Endothelial cell (in vitro differentiated cells): ENCODE results near the gene NPPB. TPM values are rescaled to one million over a fixed set of nuclear protein-coding genes. Genes with fewer than 3 reads are reported as not detected.

ENCODE experiments used
- DNase-seq: peaks from one replicate; pipeline ENCODE4 v3.0.0; 2021; ENCODE audit warnings: low spot score
- H3K27ac Mint-ChIP-seq: one replicate; pipeline ENCODE4 v1.8.0; 2021; ENCODE audit warnings: mixed read lengths, inconsistent platforms; ENCODE audit not compliant: unreplicated experiment
- H3K27me3 Mint-ChIP-seq: one replicate; pipeline ENCODE4 v1.8.0; 2021; ENCODE audit warnings: mild to moderate bottlenecking, moderate library complexity, mixed read lengths, inconsistent platforms; ENCODE audit not compliant: unreplicated experiment
- H3K36me3 Mint-ChIP-seq: one replicate; pipeline ENCODE4 v1.8.0; 2021; ENCODE audit warnings: mild to moderate bottlenecking, low read depth, mixed read lengths, inconsistent platforms; ENCODE audit not compliant: unreplicated experiment
- H3K4me1 Mint-ChIP-seq: one replicate; pipeline ENCODE4 v1.8.0; 2021; ENCODE audit warnings: mild to moderate bottlenecking, mixed read lengths, inconsistent platforms; ENCODE audit not compliant: unreplicated experiment
- H3K4me3 Mint-ChIP-seq: one replicate; pipeline ENCODE4 v1.8.0; 2021; ENCODE audit warnings: mild to moderate bottlenecking, mixed read lengths, inconsistent platforms; ENCODE audit not compliant: unreplicated experiment
- H3K9me3 Mint-ChIP-seq: one replicate; pipeline ENCODE4 v1.8.0; 2021; ENCODE audit warnings: mixed read lengths, inconsistent platforms; ENCODE audit not compliant: unreplicated experiment
- total RNA-seq: library from RNA; stranded (reverse); fragmentation: NEBNext Ultra II Directional; extraction: Animal tissue kit (Norgen Biotek cat#: 25700); gene quantifications from one replicate; pipeline ENCODE4 v1.2.1, GENCODE V29; 2021; ENCODE audit not compliant: unreplicated experiment
- TF ChIP-seq, protein P1 (sequence below): fragments of 200-600 bp; sonication (generic); IDR thresholded peaks from one replicate; pipeline ENCODE4 v1.5.0; 2021; ENCODE audit warnings: antibody characterized with exemption; ENCODE audit not compliant: unreplicated experiment

The NPPB gene
- total RNA-seq, 1 donor from 2014 or later, result not detected

DNA sequence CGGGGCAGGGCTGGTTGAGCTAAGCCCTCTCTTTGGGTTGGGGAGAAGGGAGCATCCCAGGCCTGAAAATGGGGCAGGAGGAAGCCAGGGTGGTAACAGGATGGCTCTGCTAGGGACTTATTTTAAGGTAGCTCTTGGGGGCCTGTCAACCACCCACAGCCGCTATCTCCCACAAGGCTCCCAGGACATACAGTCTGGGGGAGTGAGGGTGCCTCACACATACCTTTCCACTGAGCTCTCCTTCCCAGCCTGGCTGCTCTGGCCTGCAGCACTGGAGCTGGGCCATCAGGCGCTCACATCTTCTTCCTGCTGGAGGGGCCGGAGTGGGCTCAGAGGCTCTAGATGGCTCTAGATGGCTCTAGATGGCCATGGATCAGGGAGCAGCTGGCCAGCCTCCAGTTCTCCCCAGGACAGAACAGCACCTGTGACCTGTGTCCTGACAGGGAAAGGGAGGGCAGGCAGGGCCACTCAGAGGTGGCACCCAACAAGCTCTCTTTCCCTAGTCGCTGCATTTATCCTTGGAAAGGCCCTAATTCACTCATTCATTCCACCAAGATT lies 11.0 kb upstream of the NPPB start:
- Mint-ChIP-seq H3K27ac (no peak overlapping the region), H3K4me3 (no peak overlapping the region), H3K27me3 (peaks cover 5% of the 10 kb centered on the region)

DNA sequence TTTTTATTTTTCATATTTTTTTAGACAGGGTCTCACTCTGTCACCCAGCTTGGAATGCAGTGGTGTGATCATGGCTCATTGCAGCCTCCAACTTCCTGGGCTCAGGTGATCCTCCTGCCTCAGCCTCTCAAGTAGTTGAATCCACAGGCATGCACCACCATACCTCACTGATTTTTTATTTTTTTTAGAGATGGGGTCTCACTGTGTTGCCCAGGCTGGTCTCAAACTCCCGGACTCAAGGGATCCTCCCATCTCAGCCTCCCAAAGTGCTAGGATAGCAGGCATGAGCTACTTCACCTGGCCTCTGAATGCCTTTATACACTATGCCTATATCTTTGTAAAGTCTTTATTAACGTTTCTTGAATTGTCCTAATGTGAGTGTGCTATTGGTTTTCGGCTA lies 10.4 kb upstream of the NPPB start:
- Mint-ChIP-seq H3K27me3 (peaks cover 5% of the 10 kb centered on the region), H3K4me1 (no peaks in the 10 kb centered on the region), H3K36me3 (no peaks in the 10 kb centered on the region), H3K4me3 (no peak overlapping the region), H3K27ac (no peak overlapping the region), H3K9me3 (no peaks in the 10 kb centered on the region)
- TF ChIP-seq, protein P1, sequence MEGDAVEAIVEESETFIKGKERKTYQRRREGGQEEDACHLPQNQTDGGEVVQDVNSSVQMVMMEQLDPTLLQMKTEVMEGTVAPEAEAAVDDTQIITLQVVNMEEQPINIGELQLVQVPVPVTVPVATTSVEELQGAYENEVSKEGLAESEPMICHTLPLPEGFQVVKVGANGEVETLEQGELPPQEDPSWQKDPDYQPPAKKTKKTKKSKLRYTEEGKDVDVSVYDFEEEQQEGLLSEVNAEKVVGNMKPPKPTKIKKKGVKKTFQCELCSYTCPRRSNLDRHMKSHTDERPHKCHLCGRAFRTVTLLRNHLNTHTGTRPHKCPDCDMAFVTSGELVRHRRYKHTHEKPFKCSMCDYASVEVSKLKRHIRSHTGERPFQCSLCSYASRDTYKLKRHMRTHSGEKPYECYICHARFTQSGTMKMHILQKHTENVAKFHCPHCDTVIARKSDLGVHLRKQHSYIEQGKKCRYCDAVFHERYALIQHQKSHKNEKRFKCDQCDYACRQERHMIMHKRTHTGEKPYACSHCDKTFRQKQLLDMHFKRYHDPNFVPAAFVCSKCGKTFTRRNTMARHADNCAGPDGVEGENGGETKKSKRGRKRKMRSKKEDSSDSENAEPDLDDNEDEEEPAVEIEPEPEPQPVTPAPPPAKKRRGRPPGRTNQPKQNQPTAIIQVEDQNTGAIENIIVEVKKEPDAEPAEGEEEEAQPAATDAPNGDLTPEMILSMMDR, result no peak
- no peak for DNase-seq

More for the DNA sequence above, 11.0 kb upstream of the NPPB start:
- TF ChIP-seq, protein P1, result no peak
- H3K4me1 Mint-ChIP-seq, result no peaks in the 10 kb centered on the region
- no peak for DNase-seq
- no peaks in the 10 kb centered on the region for H3K36me3 Mint-ChIP-seq
- no peaks in the 10 kb centered on the region for H3K9me3 Mint-ChIP-seq

DNA sequence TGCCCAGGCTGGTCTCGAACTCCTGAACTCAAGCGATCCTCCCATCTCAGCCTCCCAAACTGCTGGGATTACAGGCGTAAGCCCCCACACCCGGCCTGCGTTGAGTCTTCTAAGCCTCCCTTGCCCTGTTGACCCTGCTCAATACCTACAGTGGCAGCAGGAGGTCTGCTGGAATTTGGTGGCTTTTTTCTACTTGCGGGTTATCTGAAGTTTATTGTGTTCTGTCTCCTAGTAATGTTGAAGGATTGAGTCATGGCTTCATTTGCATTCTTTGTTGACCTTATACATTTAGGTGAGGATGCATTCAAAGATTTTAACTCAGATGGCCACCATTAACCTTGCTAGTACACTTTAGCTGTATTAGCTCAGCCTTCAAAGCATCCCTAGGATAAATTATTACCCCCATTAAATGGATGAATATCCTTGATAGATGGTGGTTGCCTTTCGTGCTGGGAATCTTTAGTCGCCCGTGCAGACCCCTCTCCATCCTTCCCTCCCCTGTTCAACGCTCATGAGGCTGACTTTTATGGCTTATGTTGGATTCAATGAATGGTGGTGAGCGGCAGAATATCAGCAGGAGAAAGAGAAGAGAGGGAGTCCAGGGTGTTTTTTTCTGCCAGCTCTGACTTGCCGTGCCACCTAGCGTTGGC lies 9.7 kb upstream of the NPPB start:
- H3K4me3 Mint-ChIP-seq, result no peak overlapping the region
- TF ChIP-seq, protein P1, result no peak
- H3K9me3 Mint-ChIP-seq, result no peaks in the 10 kb centered on the region
- H3K36me3 Mint-ChIP-seq, result no peaks in the 10 kb centered on the region
- H3K27ac Mint-ChIP-seq, result no peak overlapping the region
- peaks cover 5% of the 10 kb centered on the region for H3K27me3 Mint-ChIP-seq
- no peak for DNase-seq
- no peaks in the 10 kb centered on the region for H3K4me1 Mint-ChIP-seq

DNA sequence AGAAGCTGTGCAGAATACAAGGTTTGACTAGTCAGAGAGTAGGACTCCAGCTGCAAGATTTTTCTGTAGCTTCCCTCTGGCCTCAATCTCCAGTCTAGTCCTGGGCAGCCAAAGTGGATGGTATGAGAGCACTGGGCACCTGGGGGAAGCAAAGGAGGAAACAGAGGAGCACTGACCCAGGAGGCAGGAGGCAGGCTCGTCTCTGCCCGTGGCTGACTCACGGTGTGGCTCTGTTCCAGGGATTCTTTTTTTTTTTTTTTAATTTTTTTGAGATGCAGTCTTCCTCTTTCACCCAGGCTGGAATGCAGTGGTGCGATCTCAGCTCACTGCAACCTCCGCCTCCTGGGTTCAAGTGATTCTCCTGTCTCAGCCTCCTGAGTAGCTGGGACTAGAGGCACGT lies 4.1 kb upstream of the NPPB start:
- Mint-ChIP-seq H3K36me3 (no peaks in the 10 kb centered on the region), H3K4me3 (no peak overlapping the region), H3K9me3 (no peaks in the 10 kb centered on the region), H3K27ac (no peak overlapping the region), H3K27me3 (peaks cover 2% of the 10 kb centered on the region), H3K4me1 (no peaks in the 10 kb centered on the region)
- TF ChIP-seq, protein P1, result no peak
- DNase-seq, result no peak

DNA sequence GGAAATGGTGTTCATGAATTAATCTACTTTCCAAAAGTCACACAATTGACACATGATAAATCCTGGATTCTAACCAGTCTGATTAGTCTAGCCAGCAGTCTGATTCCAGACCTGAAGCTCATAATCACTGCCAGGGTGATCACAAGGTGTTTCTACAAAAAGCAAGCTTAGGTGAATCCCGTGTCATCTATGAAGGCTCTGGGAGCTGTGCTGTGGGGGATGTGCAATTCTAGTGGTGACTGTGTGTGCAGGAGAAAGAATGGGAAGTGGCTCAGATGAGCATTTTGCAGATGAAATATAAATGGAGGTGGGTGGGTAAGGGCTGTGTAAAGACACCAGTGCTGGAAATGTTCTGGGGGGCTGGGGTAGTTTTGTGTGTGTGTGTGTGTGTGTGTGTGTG lies 1.8 kb upstream of the NPPB start:
- Mint-ChIP-seq H3K9me3 (no peaks in the 10 kb centered on the region), H3K36me3 (no peaks in the 10 kb centered on the region), H3K27me3 (peaks cover 2% of the 10 kb centered on the region), H3K27ac (peak overlapping the region; percentile 5), H3K4me3 (no peak overlapping the region), H3K4me1 (no peaks in the 10 kb centered on the region)
- TF ChIP-seq, protein P1, result no peak
- no peak for DNase-seq
